HG02943 (cell line): ENCODE measurements around the gene OSTN.
A peak's percentile ranks its signal among the peaks of the same experiment; 100 is the strongest.

Experiments
- ATAC-seq: cut with Tn5 transposase; IDR thresholded peaks from one replicate; pipeline ENCODE4 v1.9.1; 2021; ENCODE audit warnings: mild to moderate bottlenecking, low read depth, moderate library complexity; ENCODE audit not compliant: unreplicated experiment

Gene OSTN

GRCh38 chr3:191227541-191227940 lies 28.5 kb downstream of the OSTN start:
- no peak for ATAC-seq

DNA sequence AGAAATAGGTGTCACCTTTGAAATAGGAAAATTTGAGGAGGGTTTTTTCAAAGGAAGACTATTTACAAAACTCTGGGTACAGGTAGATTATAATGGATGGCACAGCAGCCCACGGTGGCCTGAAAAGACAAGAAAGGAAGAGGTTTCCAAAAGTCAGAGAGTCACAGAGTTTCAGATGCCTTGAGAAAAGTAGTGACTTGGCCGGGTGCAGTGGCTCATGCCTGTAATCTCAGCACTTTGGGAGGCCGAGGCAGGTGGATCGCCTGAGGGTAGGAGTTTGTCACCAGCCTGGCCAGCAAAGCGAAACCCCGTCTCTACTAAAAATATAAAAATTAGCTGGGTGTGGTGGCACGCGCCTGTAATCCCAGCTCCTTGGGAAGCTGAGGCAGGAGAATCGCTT lies 35.2 kb downstream of the OSTN start:
- ATAC-seq = no peak

GRCh38 chr3:191235331-191236314 lies 36.6 kb downstream of the OSTN start:
- ATAC-seq = peak; percentile 98

GRCh38 chr3:191236646-191237045 lies 37.6 kb downstream of the OSTN start:
- no peak for ATAC-seq

GRCh38 chr3:191237047-191237882 lies 38.2 kb downstream of the OSTN start:
- no peak for ATAC-seq

DNA sequence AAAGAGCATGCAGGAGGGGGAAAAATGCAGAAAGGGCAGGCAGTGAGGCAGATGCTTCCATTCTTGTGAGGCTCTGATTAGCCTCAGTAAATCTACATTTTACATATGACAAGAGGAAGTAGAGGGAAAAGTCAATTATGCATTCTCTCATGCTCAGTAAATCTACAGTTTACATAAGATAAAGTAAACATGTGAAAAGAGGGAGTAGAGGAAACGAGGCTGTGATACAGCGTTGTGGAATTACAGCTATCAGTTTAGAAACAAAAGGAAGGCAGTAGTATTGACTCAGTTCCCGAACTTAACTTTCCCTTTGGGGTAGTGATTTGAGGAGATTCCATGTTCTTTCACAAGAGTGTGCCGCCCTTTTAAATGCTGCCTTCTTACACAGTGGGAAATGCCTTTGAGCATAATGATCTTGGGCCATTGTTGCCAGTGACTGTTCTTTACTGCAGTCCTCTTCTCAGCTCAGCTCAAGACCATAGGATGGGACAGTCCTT lies 39.3 kb downstream of the OSTN start:
- no peak for ATAC-seq

- no peak for ATAC-seq
Measured at GRCh38 chr3:191239407-191240031, 40.5 kb downstream of the OSTN start.

DNA sequence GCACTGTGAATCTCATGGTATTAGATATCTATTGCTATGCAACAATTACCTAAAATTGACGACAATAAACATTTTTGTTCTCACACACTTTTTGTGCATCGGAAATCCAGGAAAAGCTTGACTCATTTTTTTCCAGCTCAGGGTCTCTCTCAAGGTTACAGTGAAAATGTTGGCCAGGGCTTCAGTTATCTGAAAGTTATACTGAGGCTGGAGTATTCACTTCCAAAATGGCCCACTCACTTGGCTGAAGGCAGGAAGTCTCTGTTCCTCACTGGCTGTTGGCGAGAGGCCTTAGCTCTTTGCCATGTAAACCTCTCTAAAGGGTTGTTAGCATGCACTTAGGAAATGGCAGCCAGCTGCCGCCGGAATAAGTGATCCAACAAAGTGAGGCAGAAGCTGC lies 41.4 kb downstream of the OSTN start:
- no peak for ATAC-seq

GRCh38 chr3:191244242-191244867 lies 45.3 kb downstream of the OSTN start:
- no peak for ATAC-seq

GRCh38 chr3:191246034-191246433 lies 47.0 kb downstream of the OSTN start:
- ATAC-seq = peak; percentile 74

DNA sequence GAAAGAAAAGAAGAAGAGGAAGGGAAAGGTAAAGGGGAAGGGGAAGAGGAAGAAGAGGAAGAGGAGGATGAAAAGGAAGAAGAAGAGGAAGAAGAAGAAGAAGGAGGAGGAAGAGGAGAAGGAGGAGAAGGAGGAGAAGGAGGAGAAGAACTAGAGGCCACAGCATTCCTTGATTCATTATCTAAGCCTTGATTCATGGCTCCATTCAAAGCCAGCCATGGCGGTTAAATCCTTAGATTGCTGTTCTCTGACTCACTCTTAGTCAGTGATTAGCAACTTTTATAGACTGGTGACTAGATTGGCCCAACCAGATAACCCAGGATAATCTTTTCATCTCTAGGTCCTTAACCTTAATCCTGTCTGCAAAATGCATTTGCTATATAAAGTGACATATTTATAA lies 47.6 kb downstream of the OSTN start:
- ATAC-seq = no peak

DNA sequence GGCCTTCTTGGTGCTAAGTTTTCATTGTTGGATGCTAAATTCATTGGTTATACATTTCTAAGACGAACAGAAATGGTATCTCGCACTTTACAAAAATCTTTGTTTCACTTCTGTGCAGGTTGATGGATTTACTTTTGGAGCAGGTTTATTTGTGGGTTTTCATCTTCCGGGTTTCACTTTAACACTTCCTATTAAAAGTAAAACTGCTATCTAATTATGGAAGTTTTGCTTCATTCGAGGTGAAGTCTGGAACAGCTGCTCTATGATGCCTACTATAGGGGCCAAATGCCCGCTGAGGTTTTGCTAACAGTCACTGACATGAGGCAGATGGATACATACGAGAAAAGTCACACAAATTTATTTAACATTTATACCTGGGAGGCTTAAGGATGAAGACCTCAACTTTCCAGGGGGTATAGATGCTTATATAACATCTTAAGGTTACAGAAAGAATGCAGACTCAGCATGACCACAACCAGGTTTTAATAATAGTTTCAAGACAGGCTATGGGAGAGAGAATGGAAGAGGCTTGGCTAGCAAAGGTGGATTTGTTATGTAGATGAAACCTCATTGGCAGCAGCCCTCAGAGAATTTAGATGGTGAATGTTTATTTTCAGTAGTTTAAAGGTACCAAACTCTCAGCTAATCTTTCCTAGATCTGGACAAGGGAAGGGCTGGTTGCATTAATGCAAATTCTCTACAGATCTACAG lies 54.2 kb downstream of the OSTN start:
- no peak for ATAC-seq

- no peak for ATAC-seq
Measured at GRCh38 chr3:191254098-191254873, 55.2 kb downstream of the OSTN start.

DNA sequence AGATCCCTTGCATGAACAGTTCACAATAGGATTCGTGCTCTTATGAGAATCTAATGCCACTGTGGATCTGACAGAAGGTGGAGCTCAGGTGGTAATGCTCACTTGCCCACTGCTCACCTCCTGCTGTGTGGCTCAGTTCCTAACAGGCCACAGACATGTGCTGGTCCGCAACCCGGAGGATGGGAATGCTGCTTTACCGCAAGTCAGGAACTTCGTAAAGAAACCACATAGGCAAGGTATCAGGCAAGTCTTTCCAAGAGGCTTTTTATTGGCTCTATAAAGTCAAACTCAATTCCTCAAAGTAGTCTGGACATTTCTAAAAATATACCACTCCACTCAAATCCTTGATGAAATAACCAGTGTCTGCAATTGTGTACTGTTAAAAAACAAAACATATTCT lies 56.1 kb downstream of the OSTN start:
- no peak for ATAC-seq

GRCh38 chr3:191256405-191256804 lies 57.4 kb downstream of the OSTN start:
- no peak for ATAC-seq

DNA sequence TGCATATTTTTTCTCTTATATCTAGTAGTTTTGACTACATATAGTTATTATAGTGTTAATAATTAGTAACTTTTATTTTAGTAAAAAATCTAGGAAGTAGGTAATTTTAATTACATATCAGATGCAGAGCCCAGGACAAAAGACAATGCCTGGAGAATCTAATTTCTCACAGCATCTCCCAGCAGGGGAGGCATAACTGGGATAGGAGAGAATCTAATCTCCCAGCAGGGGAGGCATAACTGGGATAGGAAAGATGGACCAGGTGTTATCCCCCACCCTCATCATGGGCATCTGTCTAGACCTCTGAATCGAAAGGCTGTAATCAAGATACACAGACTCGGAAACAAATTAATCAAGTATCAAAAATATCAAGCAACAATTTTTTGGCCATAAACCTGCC lies 58.2 kb downstream of the OSTN start:
- no peak for ATAC-seq

- ATAC-seq = no peak
Measured at GRCh38 chr3:191259486-191259885, 60.4 kb downstream of the OSTN start.

DNA sequence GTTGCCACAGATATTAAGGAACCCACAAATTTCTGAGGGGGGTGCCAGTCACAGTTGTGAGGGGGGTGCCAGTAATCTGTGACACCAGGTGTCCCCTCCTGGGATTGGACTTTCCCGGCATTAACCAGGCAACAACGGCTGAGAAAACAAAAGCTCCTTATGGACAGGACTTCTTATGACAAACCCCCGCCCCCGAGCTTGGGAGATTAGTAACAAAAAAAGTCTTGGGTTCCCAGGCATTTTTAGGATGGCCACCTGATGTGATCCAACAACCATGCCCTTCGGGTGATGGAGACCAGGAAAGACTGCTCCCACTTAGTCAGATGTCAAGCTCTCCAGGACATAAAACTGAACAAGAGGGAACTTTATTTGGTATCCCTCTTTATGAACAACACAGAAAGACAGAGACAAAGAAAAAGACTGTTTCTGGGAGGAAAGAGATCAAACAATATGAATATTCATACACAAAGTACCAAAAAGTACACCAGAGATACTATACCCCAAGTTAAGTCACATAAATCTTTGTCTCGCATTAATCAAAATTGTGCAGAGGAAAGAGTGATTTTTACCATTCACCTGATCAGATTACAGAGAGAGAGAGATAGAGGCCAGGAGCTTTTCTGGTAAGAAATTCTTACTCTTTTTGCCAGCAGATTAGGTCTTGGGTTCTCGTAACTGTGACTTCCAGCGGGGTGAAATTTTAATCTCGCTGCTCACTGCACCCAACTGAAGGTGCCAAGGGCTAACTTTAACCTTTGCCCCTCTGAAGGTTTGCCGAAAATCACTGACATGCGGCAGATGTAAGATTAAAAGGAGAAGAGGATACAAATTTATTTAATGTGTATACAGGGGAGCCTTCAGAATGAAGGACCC lies 61.6 kb downstream of the OSTN start:
- ATAC-seq = no peak
